Stomach (tissue), 9 donors: ENCODE data around the gene IQCH. TPM values are rescaled to one million over a fixed set of nuclear protein-coding genes. Genes with fewer than 3 reads are reported as not detected.

Source experiments
- DNase-seq, 2 donors: peaks; one replicate each; pipeline versions ENCODE4 v3.0.0 to v3.0.0-alpha.2; 2013 to 2019
- H3K27ac ChIP-seq, 5 donors: fragments of 200-600 bp in 4 of 5; sonication (generic) in 4 of 5; one replicate each; pipeline ENCODE4 v1.5.1; 2013 to 2019; ENCODE audit warnings: mild to moderate bottlenecking in 1 of 5, moderate library complexity in 1 of 5
- H3K27me3 ChIP-seq, 3 donors: fragments of 200-600 bp; sonication (generic); one replicate each; pipeline ENCODE4 v1.5.1; 2017 to 2019; ENCODE audit warnings: mixed run types in 1 of 3
- H3K36me3 ChIP-seq, 4 donors: fragments of 200-600 bp; sonication (generic); 1 replicate in 3 of 4; 2 replicates in 1 of 4; pipeline ENCODE4 v1.5.1; 2016 to 2019
- H3K4me1 ChIP-seq, 4 donors: fragments of 200-600 bp; sonication (generic); one replicate each; pipeline ENCODE4 v1.5.1; 2016 to 2019
- H3K4me3 ChIP-seq, 4 donors: fragments of 200-600 bp; sonication (generic) in 3 of 4; one replicate each; pipeline ENCODE4 v1.5.1; 2016 to 2019; ENCODE audit warnings: mild to moderate bottlenecking in 1 of 4
- H3K9me3 ChIP-seq, 4 donors: fragments of 200-600 bp; sonication (generic); one replicate each; pipeline ENCODE4 v1.5.1; 2016 to 2019
- EP300 ChIP-seq: sonication (generic); formaldehyde crosslinking; IDR thresholded peaks from one replicate; pipeline ENCODE4 v1.6.1; 2017; ENCODE audit warnings: antibody characterized with exemption
- POLR2A ChIP-seq, 4 donors: fragments of 450-650 bp; IDR thresholded peaks; one replicate each; pipeline ENCODE4 v1.6.1; 2016; ENCODE audit warnings: antibody characterized with exemption in 4 of 4, control low read depth in 2 of 4, mild to moderate bottlenecking in 1 of 4, moderate library complexity in 1 of 4
- POLR2AphosphoS5 ChIP-seq, 3 donors: sonication (generic); formaldehyde crosslinking; IDR thresholded peaks; one replicate each; pipeline ENCODE4 v1.6.1; 2016; ENCODE audit warnings: antibody characterized with exemption in 3 of 3
- WGBS, 5 donors: extraction: QIAGEN DNeasy Blood & Tissue Kit in 3 of 5; methylation state at CpG; one replicate each; pipeline versions ENCODE4 v1.1.5 to v1.1.7; 2013 to 2018; 5-methylcytosine and 5-hydroxymethylcytosine counted together
- intact Hi-C: fragments of 100-400 bp; cut with DNase I; formaldehyde crosslinking; loops from one replicate; pipeline ENCODE4 v1.15.1; 2023; ENCODE audit warnings: low total_unique reads
- polyA plus RNA-seq, 3 donors: library from polyadenylated mRNA; stranded (reverse); fragments of 200-250 nt; gene quantifications; one replicate each; pipeline ENCODE4 v1.2.3, GENCODE V29; 2013
- total RNA-seq, 5 donors: library from RNA; depleted of rRNA; stranded (reverse); fragments of >200 nt; gene quantifications; one replicate each; pipeline versions ENCODE4 v1.1.0 to v1.2.3, GENCODE V29; 2014 to 2016
- TF ChIP-seq, protein P1 (sequence below), 7 experiments: fragments of 450-650 bp in 4 of 7; fragments of 200-600 bp in 3 of 7; sonication (generic) in 3 of 7; IDR thresholded peaks; one replicate each; pipeline ENCODE4 v1.5.1; 2016 to 2019; ENCODE audit warnings: antibody characterized with exemption in 7 of 7, control low read depth in 2 of 7, mild to moderate bottlenecking in 1 of 7
- donor health status: healthy with polysubstance abuse.
- donor health status: Bipolar disorder and iron deficiency.
- donor health status: healthy.

Gene IQCH
- total and polyA plus RNA-seq, 8 donors, result 0.25 to 9.4 (median 1.7) TPM; not detected in 1

DNA sequence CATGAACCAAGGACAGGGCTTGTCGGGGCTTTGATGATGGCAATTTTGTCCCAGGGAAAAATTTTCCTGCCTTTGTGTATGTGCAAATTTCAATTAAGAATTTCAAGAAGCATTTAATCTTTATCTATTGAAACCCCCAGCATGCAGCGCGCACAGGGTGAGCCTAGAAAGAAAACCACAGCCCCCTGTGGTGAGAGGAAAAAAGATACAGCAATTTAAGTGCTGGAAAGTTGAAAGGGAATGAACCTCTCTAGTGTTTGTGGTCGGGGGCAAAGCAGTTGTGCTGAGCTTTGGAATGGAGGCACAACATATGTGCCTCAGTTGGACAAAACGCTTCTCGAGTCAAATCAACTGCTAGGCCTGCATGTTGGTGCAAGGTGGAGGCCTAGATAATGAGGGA, 154.6 kb downstream of the IQCH start:
- H3K4me1 ChIP-seq, result peaks cover 0 to 13% (median 0%) of the 10 kb centered on the region in 4 donors
- H3K36me3 ChIP-seq, result no peaks in the 10 kb centered on the region
- H3K4me3 ChIP-seq, result no peak overlapping the region
- H3K27me3 ChIP-seq, result no peaks in the 10 kb centered on the region
- H3K9me3 ChIP-seq, result no peaks in the 10 kb centered on the region
- no peak for DNase-seq
- intact Hi-C loops, result no loop called here
- TF ChIP-seq POLR2A (IDR thresholded peaks at IDR 0.05) (no peak), POLR2AphosphoS5 (IDR thresholded peaks at IDR 0.05) (no peak), EP300 (no peak)
- TF ChIP-seq, protein P1, sequence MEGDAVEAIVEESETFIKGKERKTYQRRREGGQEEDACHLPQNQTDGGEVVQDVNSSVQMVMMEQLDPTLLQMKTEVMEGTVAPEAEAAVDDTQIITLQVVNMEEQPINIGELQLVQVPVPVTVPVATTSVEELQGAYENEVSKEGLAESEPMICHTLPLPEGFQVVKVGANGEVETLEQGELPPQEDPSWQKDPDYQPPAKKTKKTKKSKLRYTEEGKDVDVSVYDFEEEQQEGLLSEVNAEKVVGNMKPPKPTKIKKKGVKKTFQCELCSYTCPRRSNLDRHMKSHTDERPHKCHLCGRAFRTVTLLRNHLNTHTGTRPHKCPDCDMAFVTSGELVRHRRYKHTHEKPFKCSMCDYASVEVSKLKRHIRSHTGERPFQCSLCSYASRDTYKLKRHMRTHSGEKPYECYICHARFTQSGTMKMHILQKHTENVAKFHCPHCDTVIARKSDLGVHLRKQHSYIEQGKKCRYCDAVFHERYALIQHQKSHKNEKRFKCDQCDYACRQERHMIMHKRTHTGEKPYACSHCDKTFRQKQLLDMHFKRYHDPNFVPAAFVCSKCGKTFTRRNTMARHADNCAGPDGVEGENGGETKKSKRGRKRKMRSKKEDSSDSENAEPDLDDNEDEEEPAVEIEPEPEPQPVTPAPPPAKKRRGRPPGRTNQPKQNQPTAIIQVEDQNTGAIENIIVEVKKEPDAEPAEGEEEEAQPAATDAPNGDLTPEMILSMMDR (IDR thresholded peaks at IDR 0.05), result no peak
- 77 to 88% (median 85%) methylated on average over 6 of the region's 6 CpGs for WGBS, 5 donors
- no peak overlapping the region for H3K27ac ChIP-seq

- intact Hi-C loops, result no loop called here
- Histone ChIP-seq H3K4me1 (peaks cover 0 to 14% (median under 1%) of the 10 kb centered on the region in 4 donors), H3K9me3 (no peaks in the 10 kb centered on the region), H3K36me3 (no peaks in the 10 kb centered on the region), H3K27me3 (no peaks in the 10 kb centered on the region), H3K27ac (no peak overlapping the region), H3K4me3 (no peak overlapping the region)
- no peak for TF ChIP-seq POLR2A (IDR thresholded peaks at IDR 0.05)
- TF ChIP-seq, protein P1 (IDR thresholded peaks at IDR 0.05), result no peak
- TF ChIP-seq EP300, result no peak
- no peak for TF ChIP-seq POLR2AphosphoS5 (IDR thresholded peaks at IDR 0.05)
- DNase-seq, result no peak
Measured at GRCh38 chr15:67411486-67411885, 156.9 kb downstream of the IQCH start.

GRCh38 chr15:67413770-67414390, 159.3 kb downstream of the IQCH start:
- Histone ChIP-seq H3K4me3 (no peak overlapping the region), H3K36me3 (no peaks in the 10 kb centered on the region), H3K27me3 (no peaks in the 10 kb centered on the region), H3K4me1 (peaks cover 0 to 22% (median 6%) of the 10 kb centered on the region in 4 donors), H3K27ac (peak overlapping the region in 1 of 5 donors; percentile 27), H3K9me3 (no peaks in the 10 kb centered on the region)
- TF ChIP-seq, protein P1 (IDR thresholded peaks at IDR 0.05), result no peak
- TF ChIP-seq POLR2AphosphoS5 (IDR thresholded peaks at IDR 0.05), result peak in 1 of 3 donors; percentile 21
- intact Hi-C loops, result no loop called here
- WGBS, 5 donors, result 47 to 70% (median 60%) methylated on average over 10 to 11 of the region's 11 CpGs
- DNase-seq, result peak in 1 of 2 donors; percentile 34

- intact Hi-C loops, result no loop called here
- peak in 1 of 2 donors; percentile 13 for DNase-seq
- Histone ChIP-seq H3K4me3 (no peak overlapping the region), H3K4me1 (peaks cover 0 to 22% (median 6%) of the 10 kb centered on the region in 4 donors), H3K9me3 (no peaks in the 10 kb centered on the region), H3K36me3 (no peaks in the 10 kb centered on the region), H3K27me3 (no peaks in the 10 kb centered on the region), H3K27ac (no peak overlapping the region)
- WGBS, 5 donors, result 79 to 93% (median 89%) methylated on average over 7 of the region's 7 CpGs
- TF ChIP-seq POLR2AphosphoS5 (IDR thresholded peaks at IDR 0.05) (no peak), POLR2A (IDR thresholded peaks at IDR 0.05) (no peak), EP300 (no peak)
- TF ChIP-seq, protein P1 (IDR thresholded peaks at IDR 0.05), result no peak
Measured at GRCh38 chr15:67415181-67415580, 160.6 kb downstream of the IQCH start.
